MCF 10A (cell line): ENCODE results near the gene DUSP22. TPM values are rescaled to one million over a fixed set of nuclear protein-coding genes. Genes with fewer than 3 reads are reported as not detected.

Experiments
- BruUV-seq: library from RNA; stranded (reverse); fragments of 400-500 nt; replicated peaks from 2 replicates; lab custom pipeline; 2021; lab: Mats Ljungman, UMichigan
- CTCF ChIA-PET: fragments of 300-600 bp; sonication (Branson Sonifier 250); formaldehyde crosslinking; extraction: SDS; loops from one replicate; lab custom pipeline; 2021; ENCODE audit warnings: antibody characterized with exemption, inconsistent platforms; lab: Yijun Ruan, JAX
- POLR2A ChIA-PET: fragments of 300-600, 350-650 bp; sonication (Branson Sonifier 250); formaldehyde crosslinking; extraction: SDS; loops from one replicate; lab custom pipeline; 2020; ENCODE audit warnings: antibody characterized with exemption, inconsistent platforms; lab: Yijun Ruan, JAX
- DNase-seq: peaks from one replicate; pipeline ENCODE4 v3.0.0-alpha.2; 2018; ENCODE audit not compliant: unreplicated experiment
- H3K27ac Mint-ChIP-seq: one replicate; pipeline ENCODE4 v1.8.0; 2022; ENCODE audit warnings: mild to moderate bottlenecking, low read depth, mixed read lengths; ENCODE audit not compliant: unreplicated experiment
- H3K27me3 Mint-ChIP-seq: one replicate; pipeline ENCODE4 v1.8.0; 2022; ENCODE audit warnings: mixed read lengths; ENCODE audit not compliant: insufficient read depth, unreplicated experiment
- H3K36me3 Mint-ChIP-seq: one replicate; pipeline ENCODE4 v1.8.0; 2022; ENCODE audit warnings: mild to moderate bottlenecking, moderate library complexity, mixed read lengths; ENCODE audit not compliant: insufficient read depth, unreplicated experiment
- H3K4me1 Mint-ChIP-seq: one replicate; pipeline ENCODE4 v1.8.0; 2022; ENCODE audit warnings: mixed read lengths; ENCODE audit not compliant: insufficient read depth, unreplicated experiment
- H3K4me3 Mint-ChIP-seq: one replicate; pipeline ENCODE4 v1.8.0; 2022; ENCODE audit warnings: mild to moderate bottlenecking, moderate library complexity, mixed read lengths; ENCODE audit not compliant: unreplicated experiment
- H3K9me3 Mint-ChIP-seq: one replicate; pipeline ENCODE4 v1.8.0; 2022; ENCODE audit warnings: mixed read lengths; ENCODE audit not compliant: unreplicated experiment
- intact Hi-C: fragments of 100-400 bp; cut with micrococcal nuclease; formaldehyde crosslinking; loops from 2 replicates; pipeline ENCODE4 v1.14.1; 2022
- total RNA-seq: library from RNA; stranded (reverse); gene quantifications from 2 replicates; pipeline ENCODE4 v1.2.3, GENCODE V29; 2022
- TF ChIP-seq, protein P1 (sequence below): fragments of 200-600 bp; IDR thresholded peaks from one replicate; pipeline ENCODE4 v1.8.0; 2022; ENCODE audit warnings: antibody characterized with exemption, mild to moderate bottlenecking; ENCODE audit not compliant: unreplicated experiment

Gene DUSP22
- total RNA-seq, 1 experiment from 2014 or later, result 29.4 TPM

- no peaks in the 10 kb centered on the region for H3K36me3 Mint-ChIP-seq
- intact Hi-C loops, result no loop called here
- TF ChIP-seq, protein P1, sequence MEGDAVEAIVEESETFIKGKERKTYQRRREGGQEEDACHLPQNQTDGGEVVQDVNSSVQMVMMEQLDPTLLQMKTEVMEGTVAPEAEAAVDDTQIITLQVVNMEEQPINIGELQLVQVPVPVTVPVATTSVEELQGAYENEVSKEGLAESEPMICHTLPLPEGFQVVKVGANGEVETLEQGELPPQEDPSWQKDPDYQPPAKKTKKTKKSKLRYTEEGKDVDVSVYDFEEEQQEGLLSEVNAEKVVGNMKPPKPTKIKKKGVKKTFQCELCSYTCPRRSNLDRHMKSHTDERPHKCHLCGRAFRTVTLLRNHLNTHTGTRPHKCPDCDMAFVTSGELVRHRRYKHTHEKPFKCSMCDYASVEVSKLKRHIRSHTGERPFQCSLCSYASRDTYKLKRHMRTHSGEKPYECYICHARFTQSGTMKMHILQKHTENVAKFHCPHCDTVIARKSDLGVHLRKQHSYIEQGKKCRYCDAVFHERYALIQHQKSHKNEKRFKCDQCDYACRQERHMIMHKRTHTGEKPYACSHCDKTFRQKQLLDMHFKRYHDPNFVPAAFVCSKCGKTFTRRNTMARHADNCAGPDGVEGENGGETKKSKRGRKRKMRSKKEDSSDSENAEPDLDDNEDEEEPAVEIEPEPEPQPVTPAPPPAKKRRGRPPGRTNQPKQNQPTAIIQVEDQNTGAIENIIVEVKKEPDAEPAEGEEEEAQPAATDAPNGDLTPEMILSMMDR, result no peak
- CTCF ChIA-PET, result interaction anchor here (0.6 to 0.9 kb wide), 2 partner anchors 44 to 90 kb away, joined by 3 to 6 read pairs; no protein-coding TSS in a partner anchor
- no peaks in the 10 kb centered on the region for H3K9me3 Mint-ChIP-seq
- no peak overlapping the region for H3K4me3 Mint-ChIP-seq
- no peaks in the 10 kb centered on the region for H3K27me3 Mint-ChIP-seq
- no TSS peak for BruUV-seq
- POLR2A ChIA-PET, result no interaction called here
- H3K27ac Mint-ChIP-seq, result no peak overlapping the region
- no peaks in the 10 kb centered on the region for H3K4me1 Mint-ChIP-seq
- DNase-seq, result no peak
Measured at GRCh38 chr6:279341-280029, 12.8 kb upstream of the DUSP22 start.

DNA sequence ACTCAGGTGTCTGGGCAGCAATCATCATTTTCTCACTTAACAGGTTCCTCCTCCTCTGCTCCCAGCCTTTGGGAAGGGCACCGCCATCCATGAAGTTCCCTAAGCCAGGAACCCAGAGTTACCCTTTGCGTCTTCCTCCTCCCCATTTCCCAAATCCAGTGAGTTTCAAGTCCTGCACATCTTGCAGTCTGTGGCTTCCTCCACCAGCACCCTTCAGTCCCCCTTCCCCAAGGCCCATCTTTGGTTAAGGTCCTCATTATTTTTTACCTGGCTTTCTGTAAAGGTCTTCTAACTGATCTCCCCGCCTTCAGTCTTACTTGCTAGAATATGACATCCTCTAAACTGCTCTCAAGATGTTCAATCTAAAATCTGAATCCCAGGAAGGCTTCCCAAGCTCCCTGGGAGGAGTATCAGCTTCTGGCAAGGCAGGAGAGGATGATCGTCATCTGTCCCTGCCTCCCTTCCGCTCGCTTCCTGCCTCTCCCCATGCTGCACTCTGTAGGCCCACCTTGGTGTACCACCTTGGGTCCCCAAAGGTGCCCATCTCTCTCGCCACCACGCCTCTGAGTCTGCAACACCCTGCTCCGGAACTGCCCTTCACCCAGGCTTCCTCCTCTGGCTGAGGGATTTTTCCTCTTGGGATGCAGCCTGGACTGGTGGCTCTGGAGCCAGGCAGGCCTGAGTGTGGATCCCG, 11.4 kb upstream of the DUSP22 start:
- H3K27ac Mint-ChIP-seq, result no peak overlapping the region
- no peaks in the 10 kb centered on the region for H3K4me1 Mint-ChIP-seq
- no TSS peak for BruUV-seq
- DNase-seq, result no peak
- no peaks in the 10 kb centered on the region for H3K36me3 Mint-ChIP-seq
- TF ChIP-seq, protein P1, result no peak
- intact Hi-C loops, result no loop called here
- no peaks in the 10 kb centered on the region for H3K27me3 Mint-ChIP-seq
- POLR2A ChIA-PET, result interaction anchor here (0.6 kb wide), 1 partner anchor 81 kb away, joined by 3 read pairs; no protein-coding TSS in a partner anchor
- H3K9me3 Mint-ChIP-seq, result no peaks in the 10 kb centered on the region
- CTCF ChIA-PET, result no interaction called here
- no peak overlapping the region for H3K4me3 Mint-ChIP-seq

GRCh38 chr6:281469-282103, 10.7 kb upstream of the DUSP22 start:
- intact Hi-C loops, result no loop called here
- no peak overlapping the region for H3K4me3 Mint-ChIP-seq
- ChIA-PET CTCF (no interaction called here), POLR2A (no interaction called here)
- no peaks in the 10 kb centered on the region for H3K27me3 Mint-ChIP-seq
- H3K9me3 Mint-ChIP-seq, result no peaks in the 10 kb centered on the region
- no peak overlapping the region for H3K27ac Mint-ChIP-seq
- no TSS peak for BruUV-seq
- DNase-seq, result no peak
- H3K4me1 Mint-ChIP-seq, result no peaks in the 10 kb centered on the region
- H3K36me3 Mint-ChIP-seq, result no peaks in the 10 kb centered on the region
- TF ChIP-seq, protein P1, result no peak

DNA sequence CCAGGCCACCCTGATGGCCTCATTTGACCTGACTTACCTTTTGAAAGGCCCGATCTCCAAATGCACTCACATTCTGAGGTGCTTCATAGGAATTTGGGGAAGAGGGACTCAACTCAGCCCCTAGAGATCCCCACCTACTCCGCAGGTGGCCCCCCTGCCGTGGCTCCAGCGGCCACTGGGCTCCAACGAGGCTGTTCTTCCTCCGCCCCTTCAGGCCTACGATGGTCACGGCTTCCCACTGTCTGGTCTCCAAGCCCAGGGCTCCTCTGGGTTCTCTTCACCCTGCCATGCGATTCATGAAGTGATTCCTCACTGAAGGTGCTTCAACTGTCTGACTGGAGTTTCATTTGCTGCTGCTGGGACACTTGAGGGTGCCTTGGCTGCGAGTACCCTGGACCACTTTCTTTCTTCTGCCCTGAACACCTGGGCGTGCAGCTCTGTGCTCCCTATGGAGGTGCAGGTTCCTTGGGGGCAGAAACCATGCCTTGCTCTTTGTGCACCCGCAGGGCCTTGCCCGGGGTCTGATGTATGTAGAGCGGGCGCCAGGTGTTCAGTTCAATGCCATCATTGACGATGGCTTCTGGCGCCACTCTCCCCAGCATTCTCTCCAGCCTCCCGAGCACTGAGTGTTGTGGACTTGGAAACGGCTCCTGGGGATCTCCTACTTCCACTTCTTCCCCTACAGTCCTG, 10.0 kb upstream of the DUSP22 start:
- no peaks in the 10 kb centered on the region for H3K27me3 Mint-ChIP-seq
- POLR2A ChIA-PET, result no interaction called here
- no peak for DNase-seq
- no peak overlapping the region for H3K4me3 Mint-ChIP-seq
- H3K9me3 Mint-ChIP-seq, result no peaks in the 10 kb centered on the region
- H3K27ac Mint-ChIP-seq, result no peak overlapping the region
- no peaks in the 10 kb centered on the region for H3K4me1 Mint-ChIP-seq
- intact Hi-C loops, result no loop called here
- TF ChIP-seq, protein P1, result no peak
- no TSS peak for BruUV-seq
- H3K36me3 Mint-ChIP-seq, result no peaks in the 10 kb centered on the region
- CTCF ChIA-PET, result no interaction called here
